GM18520 (cell line): ENCODE measurements around the gene PCDHGB7.
A peak's percentile ranks its signal among the peaks of the same experiment; 100 is the strongest.
"Not testable (repeated sequence)": the region's sequence is repeated elsewhere in the genome, so short reads cannot be mapped to it uniquely, and the experiment has no call there.

Experiments
- ATAC-seq: cut with Tn5 transposase; IDR thresholded peaks from one replicate; pipeline ENCODE4 v1.9.1; 2021; ENCODE audit not compliant: unreplicated experiment

The PCDHGB7 gene

DNA sequence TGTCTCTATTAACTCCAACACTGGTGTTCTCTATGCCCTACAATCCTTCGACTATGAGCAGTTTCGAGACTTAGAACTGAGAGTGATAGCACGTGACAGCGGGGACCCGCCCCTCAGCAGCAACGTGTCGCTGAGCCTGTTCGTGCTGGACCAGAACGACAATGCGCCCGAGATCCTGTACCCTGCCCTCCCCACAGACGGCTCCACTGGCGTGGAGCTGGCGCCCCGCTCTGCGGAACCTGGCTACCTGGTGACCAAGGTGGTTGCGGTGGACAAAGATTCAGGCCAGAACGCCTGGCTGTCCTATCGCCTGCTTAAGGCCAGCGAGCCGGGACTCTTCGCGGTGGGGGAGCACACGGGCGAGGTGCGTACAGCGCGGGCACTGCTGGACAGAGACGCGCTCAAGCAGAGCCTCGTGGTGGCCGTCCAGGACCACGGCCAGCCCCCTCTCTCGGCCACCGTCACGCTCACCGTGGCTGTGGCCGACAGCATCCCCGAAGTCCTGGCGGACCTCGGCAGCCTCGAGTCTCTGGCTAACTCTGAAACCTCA is 5.3 kb downstream of the PCDHGB7 start:
- no peak for ATAC-seq

DNA sequence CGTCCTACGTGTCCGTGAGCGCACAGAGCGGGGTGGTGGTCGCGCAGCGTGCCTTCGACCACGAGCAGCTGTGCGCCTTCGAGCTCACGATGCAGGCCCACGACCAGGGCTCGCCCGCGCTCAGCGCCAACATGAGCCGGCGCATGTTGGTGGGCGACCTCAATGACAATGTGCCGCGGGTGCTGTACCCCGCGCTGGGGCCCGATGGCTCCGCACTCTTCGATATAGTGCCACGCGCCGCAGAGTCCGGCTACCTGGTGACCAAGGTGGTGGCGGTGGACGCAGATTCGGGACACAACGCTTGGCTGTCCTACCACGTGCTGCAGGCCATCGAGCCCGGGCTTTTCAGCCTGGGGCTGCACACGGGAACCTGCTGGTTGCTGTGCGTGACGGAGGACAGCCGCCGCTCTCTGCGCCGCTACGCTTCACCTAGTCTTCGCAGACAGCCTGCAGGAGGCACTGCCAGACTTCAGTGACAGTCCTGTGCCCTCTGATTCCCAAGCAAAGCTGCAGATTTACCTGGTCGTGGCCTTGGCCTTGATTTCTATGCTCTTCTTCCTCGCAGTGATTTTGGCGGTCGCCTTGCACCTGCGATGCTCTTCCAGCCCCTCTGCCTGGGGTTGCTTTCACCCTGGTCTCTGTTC is 10.4 kb downstream of the PCDHGB7 start:
- no peak for ATAC-seq

DNA sequence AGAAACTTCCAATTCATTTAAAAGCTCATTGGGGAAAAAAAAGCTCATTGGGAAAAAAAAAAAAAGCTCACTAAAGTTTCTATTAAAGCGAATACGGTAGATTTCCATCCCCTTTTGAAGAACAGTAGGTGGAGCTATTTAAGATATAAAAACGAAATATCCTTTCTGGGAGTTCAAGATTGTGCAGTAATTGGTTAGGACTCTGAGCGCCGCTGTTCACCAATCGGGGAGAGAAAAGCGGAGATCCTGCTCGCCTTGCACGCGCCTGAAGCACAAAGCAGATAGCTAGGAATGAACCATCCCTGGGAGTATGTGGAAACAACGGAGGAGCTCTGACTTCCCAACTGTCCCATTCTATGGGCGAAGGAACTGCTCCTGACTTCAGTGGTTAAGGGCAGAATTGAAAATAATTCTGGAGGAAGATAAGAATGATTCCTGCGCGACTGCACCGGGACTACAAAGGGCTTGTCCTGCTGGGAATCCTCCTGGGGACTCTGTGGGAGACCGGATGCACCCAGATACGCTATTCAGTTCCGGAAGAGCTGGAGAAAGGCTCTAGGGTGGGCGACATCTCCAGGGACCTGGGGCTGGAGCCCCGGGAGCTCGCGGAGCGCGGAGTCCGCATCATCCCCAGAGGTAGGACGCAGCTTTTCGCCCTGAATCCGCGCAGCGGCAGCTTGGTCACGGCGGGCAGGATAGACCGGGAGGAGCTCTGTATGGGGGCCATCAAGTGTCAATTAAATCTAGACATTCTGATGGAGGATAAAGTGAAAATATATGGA is 13.0 kb downstream of the PCDHGB7 start, which contains the start of gene PCDHGA12:
TSS of gene PCDHGA12 (plus strand) at position 176 of the 782 bp plus-strand sequence. CDS start at position 429, 253 bp downstream.
- ATAC-seq: peak; percentile 68

DNA sequence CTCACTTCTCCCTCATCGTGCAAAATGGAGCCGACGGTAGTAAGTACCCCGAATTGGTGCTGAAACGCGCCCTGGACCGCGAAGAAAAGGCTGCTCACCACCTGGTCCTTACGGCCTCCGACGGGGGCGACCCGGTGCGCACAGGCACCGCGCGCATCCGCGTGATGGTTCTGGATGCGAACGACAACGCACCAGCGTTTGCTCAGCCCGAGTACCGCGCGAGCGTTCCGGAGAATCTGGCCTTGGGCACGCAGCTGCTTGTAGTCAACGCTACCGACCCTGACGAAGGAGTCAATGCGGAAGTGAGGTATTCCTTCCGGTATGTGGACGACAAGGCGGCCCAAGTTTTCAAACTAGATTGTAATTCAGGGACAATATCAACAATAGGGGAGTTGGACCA is 13.8 kb downstream of the PCDHGB7 start:
- ATAC-seq: no peak

DNA sequence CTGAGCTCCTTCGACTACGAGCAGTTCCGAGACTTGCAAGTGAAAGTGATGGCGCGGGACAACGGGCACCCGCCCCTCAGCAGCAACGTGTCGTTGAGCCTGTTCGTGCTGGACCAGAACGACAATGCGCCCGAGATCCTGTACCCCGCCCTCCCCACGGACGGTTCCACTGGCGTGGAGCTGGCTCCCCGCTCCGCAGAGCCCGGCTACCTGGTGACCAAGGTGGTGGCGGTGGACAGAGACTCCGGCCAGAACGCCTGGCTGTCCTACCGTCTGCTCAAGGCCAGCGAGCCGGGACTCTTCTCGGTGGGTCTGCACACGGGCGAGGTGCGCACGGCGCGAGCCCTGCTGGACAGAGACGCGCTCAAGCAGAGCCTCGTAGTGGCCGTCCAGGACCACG is 14.8 kb downstream of the PCDHGB7 start:
- not testable (repeated sequence) for ATAC-seq

DNA sequence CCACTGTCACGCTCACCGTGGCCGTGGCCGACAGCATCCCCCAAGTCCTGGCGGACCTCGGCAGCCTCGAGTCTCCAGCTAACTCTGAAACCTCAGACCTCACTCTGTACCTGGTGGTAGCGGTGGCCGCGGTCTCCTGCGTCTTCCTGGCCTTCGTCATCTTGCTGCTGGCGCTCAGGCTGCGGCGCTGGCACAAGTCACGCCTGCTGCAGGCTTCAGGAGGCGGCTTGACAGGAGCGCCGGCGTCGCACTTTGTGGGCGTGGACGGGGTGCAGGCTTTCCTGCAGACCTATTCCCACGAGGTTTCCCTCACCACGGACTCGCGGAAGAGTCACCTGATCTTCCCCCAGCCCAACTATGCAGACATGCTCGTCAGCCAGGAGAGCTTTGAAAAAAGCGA is 15.2 kb downstream of the PCDHGB7 start:
- not testable (repeated sequence) for ATAC-seq

DNA sequence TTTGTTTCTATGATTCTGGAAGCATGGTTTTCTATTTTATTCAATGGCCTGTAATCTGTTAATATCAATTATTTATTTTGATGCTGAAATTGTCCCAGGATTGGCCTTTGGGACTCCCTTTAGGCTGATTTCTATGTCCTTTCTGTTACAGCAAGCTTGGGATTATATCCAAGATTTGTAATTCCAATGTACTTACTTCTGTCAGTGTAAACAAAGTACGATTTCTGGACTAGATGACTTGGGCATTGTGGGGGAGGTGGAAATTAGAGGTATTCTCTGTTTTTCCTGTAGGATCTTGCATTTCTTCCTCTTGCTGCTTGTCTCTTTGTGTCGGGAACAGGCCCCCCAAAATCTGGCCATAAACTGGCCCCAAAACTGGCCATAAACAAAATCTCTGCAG is 16.5 kb downstream of the PCDHGB7 start:
- no peak for ATAC-seq

DNA sequence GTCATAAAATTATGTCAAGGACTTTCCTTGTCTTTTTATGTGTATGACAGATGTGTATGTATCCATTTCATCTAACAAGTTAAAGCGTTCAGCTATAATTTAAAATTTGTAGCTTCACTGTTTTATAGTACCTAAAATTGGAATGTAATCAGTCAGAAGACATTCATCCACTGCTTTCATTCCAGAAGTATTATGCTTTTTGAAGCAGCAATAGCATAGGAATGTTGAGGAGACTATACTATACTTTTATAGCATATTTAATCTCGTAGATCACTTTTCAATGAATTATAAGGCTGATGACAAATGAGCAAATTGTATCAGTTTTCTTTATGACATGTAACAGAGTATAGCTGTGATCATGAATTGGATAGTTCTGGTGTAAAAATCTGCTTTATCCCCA is 19.7 kb downstream of the PCDHGB7 start:
- ATAC-seq: no peak

DNA sequence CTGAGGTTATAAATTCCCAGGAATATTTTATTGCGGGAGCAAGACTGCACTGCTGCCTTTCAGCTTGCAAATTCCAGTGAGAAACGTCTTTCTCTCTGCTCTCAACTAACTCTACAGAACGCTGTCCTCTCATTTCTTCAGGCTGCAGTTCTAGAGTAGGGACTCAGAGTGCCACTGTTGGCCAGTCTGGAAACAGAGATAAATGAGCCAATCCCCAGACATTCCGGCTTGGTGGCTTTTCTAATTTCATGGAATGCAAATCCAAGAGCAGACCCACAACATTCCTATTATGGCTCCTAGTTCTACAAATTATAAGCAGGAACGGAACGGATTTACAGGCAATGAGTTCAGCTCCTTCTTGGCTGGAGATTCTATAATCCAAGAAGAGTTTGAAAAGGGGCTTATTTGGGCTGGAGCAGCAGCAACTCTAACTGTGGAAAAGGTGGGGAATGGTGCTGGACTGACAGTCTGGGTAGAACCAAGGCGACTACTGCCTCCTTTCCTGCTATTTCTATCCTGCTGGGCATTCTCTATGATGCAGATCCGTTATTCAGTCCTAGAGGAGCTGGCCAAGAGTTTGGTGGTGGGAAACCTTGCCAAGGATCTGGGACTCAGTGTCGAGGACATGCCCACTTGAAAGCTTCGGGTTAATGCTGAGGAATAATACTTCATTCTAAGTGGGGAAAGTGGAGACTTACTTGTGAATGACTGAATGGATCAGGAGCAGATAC is 22.1 kb downstream of the PCDHGB7 start:
- ATAC-seq: no peak

DNA sequence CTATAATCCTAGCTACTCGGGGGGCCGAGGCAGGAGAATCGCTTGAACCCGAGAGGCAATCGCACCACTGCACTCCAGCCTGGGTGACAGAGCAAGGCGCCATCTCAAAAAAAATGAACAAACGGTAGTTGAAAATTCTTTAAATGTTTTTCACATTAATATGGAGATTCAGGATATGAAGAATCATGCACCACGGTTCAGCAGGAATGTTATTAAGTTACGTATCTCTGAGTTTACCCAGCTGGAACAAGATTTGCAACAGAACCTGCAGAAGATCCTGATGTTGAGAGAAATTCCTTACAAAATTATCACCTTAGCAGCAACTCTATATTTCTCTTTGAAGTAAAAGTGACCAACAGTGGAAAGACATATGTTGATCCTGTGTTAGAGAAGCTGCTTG is 22.9 kb downstream of the PCDHGB7 start:
- ATAC-seq: no peak

DNA sequence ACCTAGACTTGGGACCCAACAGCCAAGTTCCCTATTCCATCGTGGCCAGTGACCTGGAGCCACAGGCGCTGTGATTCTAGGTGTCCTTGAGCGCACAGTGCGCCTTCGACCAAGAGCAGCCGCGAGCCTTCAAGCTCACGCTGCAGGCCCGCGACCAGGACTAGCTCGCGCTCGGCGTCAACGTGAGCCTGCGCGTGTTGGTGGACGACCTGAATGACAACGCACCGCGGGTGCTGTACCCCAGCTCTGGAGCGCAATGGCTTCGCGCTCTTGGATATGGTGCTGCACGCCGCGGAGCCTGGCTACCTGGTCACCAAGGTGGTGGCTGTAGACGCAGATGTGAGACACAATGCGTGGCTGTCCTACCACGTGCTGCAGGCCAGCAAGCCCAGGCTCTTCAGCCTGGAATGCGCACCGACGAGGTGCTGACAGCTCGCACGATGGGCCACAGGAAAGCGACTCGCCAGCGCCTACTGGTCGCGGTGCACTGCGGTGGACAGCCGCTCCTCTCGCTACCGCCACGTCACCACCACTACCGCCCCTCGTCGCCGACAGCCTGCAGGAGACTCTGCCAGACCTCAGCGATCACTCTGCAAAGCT is 24.2 kb downstream of the PCDHGB7 start:
- ATAC-seq: no peak

DNA sequence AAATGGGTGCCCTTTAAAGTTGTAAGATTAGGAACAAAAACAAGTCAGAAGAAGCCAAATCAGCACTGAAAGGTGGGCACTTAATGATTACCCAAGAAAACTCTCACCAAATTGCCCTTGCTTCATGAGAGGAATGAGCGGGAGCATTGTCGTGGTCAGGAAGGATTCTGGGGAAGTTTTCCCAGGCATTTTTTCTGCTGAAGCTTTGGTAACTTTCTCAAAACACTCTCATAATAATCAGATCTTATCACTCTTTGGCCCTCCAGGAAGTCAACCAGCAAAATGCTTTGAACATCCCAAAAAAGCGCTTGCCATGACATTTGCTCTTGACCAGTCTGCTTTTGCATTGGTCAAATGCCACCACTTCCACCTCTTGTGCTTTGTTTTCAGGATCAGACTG is 47.9 kb downstream of the PCDHGB7 start:
- ATAC-seq: no peak
